Smooth muscle cell (in vitro differentiated cells): ENCODE measurements around the gene CWC22. TPM values are rescaled to one million over a fixed set of nuclear protein-coding genes. Genes with fewer than 3 reads are reported as not detected.
"Not testable (repeated sequence)": the region's sequence is repeated elsewhere in the genome, so short reads cannot be mapped to it uniquely, and the experiment has no call there.

Source experiments
- DNase-seq: peaks from one replicate; lab custom pipeline; 2025; ENCODE audit not compliant: unreplicated experiment; lab: John Stamatoyannopoulos, UW
- H2AFZ ChIP-seq: fragments of 200-600 bp; sonication (generic); 2 replicates; pipeline ENCODE4 v1.6.0; 2016; ENCODE audit warnings: antibody characterized with exemption, low read depth, mild to moderate bottlenecking
- H3F3A ChIP-seq: fragments of 200-600 bp; sonication (generic); 2 replicates; pipeline ENCODE4 v1.6.0; 2017; ENCODE audit warnings: antibody characterized with exemption, low read depth
- H3K27ac ChIP-seq: fragments of 200-600 bp; sonication (generic); 2 replicates; pipeline ENCODE4 v1.5.1; 2016; ENCODE audit warnings: low read depth, mild to moderate bottlenecking
- H3K27me3 ChIP-seq: fragments of 200-600 bp; sonication (generic); 2 replicates; pipeline ENCODE4 v1.6.1; 2016; ENCODE audit warnings: low read depth, mild to moderate bottlenecking
- H3K36me3 ChIP-seq: fragments of 200-600 bp; sonication (generic); 2 replicates; pipeline ENCODE4 v1.5.1; 2016; ENCODE audit warnings: low read depth
- H3K4me1 ChIP-seq: fragments of 200-600 bp; sonication (generic); 2 replicates; pipeline ENCODE4 v1.5.1; 2016; ENCODE audit warnings: low read depth
- H3K4me2 ChIP-seq: fragments of 200-600 bp; sonication (generic); 2 replicates; pipeline ENCODE4 v1.6.0; 2016; ENCODE audit warnings: mild to moderate bottlenecking
- H3K4me3 ChIP-seq: fragments of 200-600 bp; sonication (generic); 2 replicates; pipeline ENCODE4 v1.5.1; 2016; ENCODE audit warnings: mild to moderate bottlenecking
- H3K79me2 ChIP-seq: fragments of 200-600 bp; sonication (generic); 2 replicates; pipeline ENCODE4 v1.6.0; 2016; ENCODE audit warnings: low read depth, mild to moderate bottlenecking
- H3K9ac ChIP-seq: fragments of 200-600 bp; sonication (generic); 2 replicates; pipeline ENCODE4 v1.6.0; 2016; ENCODE audit warnings: low read depth
- H3K9me3 ChIP-seq: fragments of 200-600 bp; sonication (generic); replicated peaks from 2 replicates; pipeline ENCODE4 v1.5.1; 2016; ENCODE audit warnings: low read depth
- H4K20me1 ChIP-seq: fragments of 200-600 bp; sonication (generic); 2 replicates; pipeline ENCODE4 v1.6.0; 2016; ENCODE audit warnings: low read depth
- WGBS: methylation state at CpG from one replicate; pipeline ENCODE4 v1.1.7; 2016; ENCODE audit warnings: low lambda C conversion rate; 5-methylcytosine and 5-hydroxymethylcytosine counted together
- polyA plus RNA-seq: library from polyadenylated mRNA; unstranded; fragments of >200 nt; fragmentation: Nextera tagmentation; extraction: Ambion mirVana; gene quantifications from 2 replicates; pipeline ENCODE4 v1.2.1, GENCODE V29; 2016
- total RNA-seq: library from RNA; depleted of rRNA; stranded (reverse); fragments of >200 nt; gene quantifications from 2 replicates; pipeline ENCODE4 v1.2.3, GENCODE V29; 2014
- TF ChIP-seq, protein P1 (sequence below): fragments of 200-600 bp; sonication (generic); IDR thresholded peaks from 2 replicates; pipeline ENCODE4 v1.5.1; 2017; ENCODE audit warnings: borderline replicate concordance, mild to moderate bottlenecking, antibody characterized with exemption; ENCODE audit not compliant: insufficient read depth, poor library complexity, severe bottlenecking

The CWC22 gene
- total and polyA plus RNA-seq, 2 experiments from 2014 or later, result 16.5 to 17.3 TPM

GRCh38 chr2:179936141-179936540 is 71.0 kb downstream of the CWC22 start:
- TF ChIP-seq, protein P1, sequence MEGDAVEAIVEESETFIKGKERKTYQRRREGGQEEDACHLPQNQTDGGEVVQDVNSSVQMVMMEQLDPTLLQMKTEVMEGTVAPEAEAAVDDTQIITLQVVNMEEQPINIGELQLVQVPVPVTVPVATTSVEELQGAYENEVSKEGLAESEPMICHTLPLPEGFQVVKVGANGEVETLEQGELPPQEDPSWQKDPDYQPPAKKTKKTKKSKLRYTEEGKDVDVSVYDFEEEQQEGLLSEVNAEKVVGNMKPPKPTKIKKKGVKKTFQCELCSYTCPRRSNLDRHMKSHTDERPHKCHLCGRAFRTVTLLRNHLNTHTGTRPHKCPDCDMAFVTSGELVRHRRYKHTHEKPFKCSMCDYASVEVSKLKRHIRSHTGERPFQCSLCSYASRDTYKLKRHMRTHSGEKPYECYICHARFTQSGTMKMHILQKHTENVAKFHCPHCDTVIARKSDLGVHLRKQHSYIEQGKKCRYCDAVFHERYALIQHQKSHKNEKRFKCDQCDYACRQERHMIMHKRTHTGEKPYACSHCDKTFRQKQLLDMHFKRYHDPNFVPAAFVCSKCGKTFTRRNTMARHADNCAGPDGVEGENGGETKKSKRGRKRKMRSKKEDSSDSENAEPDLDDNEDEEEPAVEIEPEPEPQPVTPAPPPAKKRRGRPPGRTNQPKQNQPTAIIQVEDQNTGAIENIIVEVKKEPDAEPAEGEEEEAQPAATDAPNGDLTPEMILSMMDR, result no peak

DNA sequence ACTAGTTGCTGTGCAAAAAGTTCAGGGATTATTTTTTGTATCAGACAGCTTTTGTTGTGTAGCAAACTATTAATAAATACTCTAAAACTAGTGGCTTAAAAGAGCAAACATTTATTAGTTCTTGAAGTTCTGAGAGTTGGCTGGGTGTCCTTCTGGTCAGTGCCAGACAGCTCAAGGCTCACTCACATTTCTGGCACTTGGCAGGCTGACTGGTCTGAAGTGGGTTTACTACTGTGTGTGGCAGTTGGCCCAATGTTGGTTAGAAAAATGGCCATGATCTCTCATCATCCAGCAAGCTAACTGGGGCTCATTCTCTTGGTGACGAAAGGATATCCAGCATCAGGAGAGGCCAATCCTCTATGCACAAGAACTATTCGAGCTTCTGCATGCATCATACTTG is 74.3 kb downstream of the CWC22 start:
- 90% methylated on average over 2 of the region's 2 CpGs for WGBS
- H3K9ac ChIP-seq, result no peak overlapping the region
- no peaks in the 10 kb centered on the region for H3F3A ChIP-seq
- no peaks in the 10 kb centered on the region for H3K9me3 ChIP-seq
- H3K4me2 ChIP-seq, result no peak overlapping the region
- DNase-seq, result no peak
- H3K4me1 ChIP-seq, result peaks cover 10% of the 10 kb centered on the region
- no peak overlapping the region for H2AFZ ChIP-seq
- no peaks in the 10 kb centered on the region for H3K27me3 ChIP-seq
- H3K27ac ChIP-seq, result no peak overlapping the region
- no peaks in the 10 kb centered on the region for H3K36me3 ChIP-seq
- no peak overlapping the region for H3K4me3 ChIP-seq
- TF ChIP-seq, protein P1, result no peak
- H4K20me1 ChIP-seq, result no peaks in the 10 kb centered on the region
- no peaks in the 10 kb centered on the region for H3K79me2 ChIP-seq

More at GRCh38 chr2:179936141-179936540, 71.0 kb downstream of the CWC22 start:
- Histone ChIP-seq H4K20me1 (no peaks in the 10 kb centered on the region), H3K27ac (no peak overlapping the region), H2AFZ (no peak overlapping the region), H3K9me3 (no peaks in the 10 kb centered on the region), H3F3A (no peaks in the 10 kb centered on the region), H3K4me1 (peaks cover 10% of the 10 kb centered on the region), H3K36me3 (no peaks in the 10 kb centered on the region), H3K27me3 (no peaks in the 10 kb centered on the region), H3K9ac (no peak overlapping the region), H3K4me2 (no peak overlapping the region), H3K79me2 (no peaks in the 10 kb centered on the region), H3K4me3 (no peak overlapping the region)
- WGBS, result 100% methylated on average over 1 of the region's 1 CpG
- DNase-seq, result no peak

DNA sequence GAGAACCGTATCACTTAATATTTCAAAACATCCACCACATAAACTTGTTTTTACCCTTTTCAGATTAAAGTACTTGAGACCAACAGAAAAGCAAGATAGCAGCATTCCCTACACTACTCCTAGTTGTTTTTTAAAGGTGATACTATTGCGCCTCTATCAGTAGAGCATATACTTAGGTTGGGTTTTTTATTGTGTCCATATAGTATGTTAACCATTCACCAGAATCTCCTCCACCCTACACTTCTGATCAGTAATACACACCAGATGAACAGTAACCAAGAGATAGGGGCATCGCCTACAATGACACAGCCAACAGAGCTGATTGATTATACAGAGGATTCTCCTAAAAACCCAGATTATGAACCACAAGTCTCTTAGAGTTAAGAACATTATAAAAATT is 75.6 kb downstream of the CWC22 start:
- Histone ChIP-seq H3K4me1 (peaks cover 10% of the 10 kb centered on the region), H3K36me3 (no peaks in the 10 kb centered on the region), H3F3A (no peaks in the 10 kb centered on the region), H3K9me3 (peaks cover 2% of the 10 kb centered on the region), H3K27ac (no peak overlapping the region), H2AFZ (no peak overlapping the region), H3K27me3 (no peaks in the 10 kb centered on the region), H3K9ac (no peak overlapping the region), H3K4me2 (no peak overlapping the region), H3K79me2 (no peaks in the 10 kb centered on the region), H4K20me1 (no peaks in the 10 kb centered on the region), H3K4me3 (no peak overlapping the region)
- 79% methylated on average over 3 of the region's 3 CpGs for WGBS
- TF ChIP-seq, protein P1, result no peak
- DNase-seq, result no peak

DNA sequence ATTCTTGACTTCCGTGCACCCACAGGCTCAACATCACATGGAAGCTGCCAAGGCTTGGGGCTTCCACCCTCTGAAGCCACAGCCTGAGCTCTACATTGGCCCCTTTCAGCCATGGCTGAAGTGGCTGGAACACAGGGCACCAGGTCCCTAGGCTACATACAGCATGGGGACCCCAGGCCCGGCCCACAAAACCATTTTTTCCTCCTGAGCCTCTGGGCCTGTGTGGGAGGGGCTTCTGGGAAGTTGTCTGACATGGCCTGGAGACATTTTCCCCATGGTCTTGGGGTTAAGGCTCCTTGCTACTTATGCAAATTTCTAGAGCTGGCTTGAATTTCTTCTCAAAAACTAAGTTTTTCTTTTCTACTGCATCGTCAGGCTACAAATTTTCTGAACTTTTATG is 77.1 kb downstream of the CWC22 start:
- not testable (repeated sequence) for H2AFZ ChIP-seq, H3F3A ChIP-seq, H3K4me1 ChIP-seq, H3K4me3 ChIP-seq, H3K27ac ChIP-seq, H3K79me2 ChIP-seq, H4K20me1 ChIP-seq, H3K4me2 ChIP-seq, H3K36me3 ChIP-seq, H3K27me3 ChIP-seq, H3K9ac ChIP-seq, DNase-seq
- WGBS, result 97% methylated on average over 3 of the region's 3 CpGs
- H3K9me3 ChIP-seq, result peaks cover 10% of the 10 kb centered on the region
